Inferior parietal cortex (tissue), 1 donor: ENCODE data around the gene C4B.
"Not testable (repeated sequence)": the region's sequence is repeated elsewhere in the genome, so short reads cannot be mapped to it uniquely, and the experiment has no call there.

Experiments
- DNase-seq: peaks from one replicate; pipeline ENCODE4 v3.0.0-alpha.2; 2016; ENCODE audit errors: extremely low spot score

Gene C4B

GRCh38 chr6:32035283-32036013, 20.9 kb downstream of the C4B start:
- not testable (repeated sequence) for DNase-seq

GRCh38 chr6:32037136-32037535, 22.5 kb downstream of the C4B start:
- not testable (repeated sequence) for DNase-seq

- DNase-seq: not testable (repeated sequence)
Measured at GRCh38 chr6:32037598-32038524, 23.3 kb downstream of the C4B start, which contains the start of gene CYP21A2. CYP21A2 (plus strand) TSS chr6:32038415; CDS start chr6:32038423, 8 bp downstream.

GRCh38 chr6:32038878-32039277, 24.3 kb downstream of the C4B start:
- DNase-seq: not testable (repeated sequence)

GRCh38 chr6:32039321-32040274, 25.0 kb downstream of the C4B start:
- not testable (repeated sequence) for DNase-seq

- not testable (repeated sequence) for DNase-seq
Measured at GRCh38 chr6:32040299-32041049, 25.9 kb downstream of the C4B start.

- not testable (repeated sequence) for DNase-seq
Measured at GRCh38 chr6:32041050-32041321, 26.4 kb downstream of the C4B start.

GRCh38 chr6:32041385-32041784, 26.8 kb downstream of the C4B start:
- DNase-seq: not testable (repeated sequence)

- DNase-seq: not testable (repeated sequence)
Measured at GRCh38 chr6:32042276-32042675, 27.7 kb downstream of the C4B start.

- not testable (repeated sequence) for DNase-seq
Measured at GRCh38 chr6:32043589-32044380, 29.2 kb downstream of the C4B start.

GRCh38 chr6:32044916-32045315, 30.3 kb downstream of the C4B start:
- DNase-seq: not testable (repeated sequence)

GRCh38 chr6:32045811-32046449, 31.3 kb downstream of the C4B start:
- no peak for DNase-seq

GRCh38 chr6:32046450-32047083, 32.0 kb downstream of the C4B start:
- DNase-seq: no peak

- no peak for DNase-seq
Measured at GRCh38 chr6:32047084-32047478, 32.5 kb downstream of the C4B start.

- DNase-seq: no peak
Measured at GRCh38 chr6:32047539-32047854, 32.9 kb downstream of the C4B start.

- DNase-seq: peak; percentile 64
Measured at GRCh38 chr6:32047855-32048766, 33.5 kb downstream of the C4B start.

- DNase-seq: not testable (repeated sequence)
Measured at GRCh38 chr6:32049149-32049548, 34.6 kb downstream of the C4B start.

GRCh38 chr6:32049736-32050135, 35.1 kb downstream of the C4B start:
- DNase-seq: not testable (repeated sequence)
